Peyer's patch (tissue), 4 donors: ENCODE data around the gene KCNH6.

Experiments
- CTCF ChIP-seq, 6 experiments: fragments of 450-650 bp in 4 of 6; fragments of 200-600 bp in 2 of 6; sonication (generic) in 1 of 6; IDR thresholded peaks; one replicate each; pipeline ENCODE4 v1.5.1; 2017 to 2019; ENCODE audit warnings: antibody characterized with exemption in 6 of 6, mild to moderate bottlenecking in 3 of 6, moderate library complexity in 1 of 6
- POLR2A ChIP-seq, 2 donors: fragments of 450-650 bp; IDR thresholded peaks; one replicate each; pipeline ENCODE4 v1.5.1; 2017; ENCODE audit warnings: antibody characterized with exemption in 2 of 2, mild to moderate bottlenecking in 2 of 2, moderate library complexity in 2 of 2

DNA sequence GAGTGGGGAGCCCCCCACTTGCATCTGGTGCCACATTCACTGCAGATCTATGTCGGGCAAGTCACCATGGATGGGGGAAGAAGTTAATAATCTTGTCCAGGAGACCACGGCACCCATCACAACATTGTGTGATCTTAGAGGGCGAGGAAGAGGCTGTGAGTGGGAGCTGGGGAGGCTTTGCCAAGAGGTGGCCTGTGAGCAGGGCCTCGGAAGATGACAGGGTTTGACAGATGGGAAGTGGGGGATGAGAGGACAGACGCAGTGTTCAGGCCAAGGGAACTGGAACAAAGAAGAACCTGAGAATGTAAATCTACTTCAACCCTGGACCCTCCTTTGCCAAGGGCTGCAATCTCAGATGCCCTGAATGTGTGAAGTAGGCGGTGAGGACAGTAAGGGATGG, 33.9 kb upstream of the KCNH6 start:
- TF ChIP-seq POLR2A (IDR thresholded peaks at IDR 0.05) (no peak), CTCF (IDR thresholded peaks at IDR 0.05) (no peak)
